ENCODE results near the gene TCTN3.
"Not testable (repeated sequence)": the region's sequence is repeated elsewhere in the genome, so short reads cannot be mapped to it uniquely, and the experiment has no call there.

The TCTN3 gene

GRCh38 chr10:95730233-95730632, 36.5 kb upstream of the TCTN3 start:
- ChIA-PET CTCF (interaction anchor here (0.7 to 2.5 kb wide), 9 partner anchors 10 to 287 kb away, joined by 3 to 10 read pairs (median 3); partner anchors contain the start of gene TCTN3), POLR2A (no interaction called here)
- TF ChIP-seq CTCF (IDR thresholded peaks at IDR 0.05; ENCODE audit: control extremely low read depth, extremely low read depth, low read depth, missing control alignments) = no peak
- DNase-seq (ENCODE audit: extremely low spot score) = no peak

GRCh38 chr10:95729323-95730055, 35.8 kb upstream of the TCTN3 start:
- ChIA-PET CTCF (interaction anchor here (0.7 to 2.1 kb wide), 5 partner anchors 13 to 112 kb away, joined by 3 to 7 read pairs (median 3); no protein-coding TSS in a partner anchor), POLR2A (no interaction called here)
- no peak for TF ChIP-seq CTCF (IDR thresholded peaks at IDR 0.05; ENCODE audit: control extremely low read depth, extremely low read depth, low read depth, missing control alignments)
- no peak for DNase-seq (ENCODE audit: extremely low spot score)

- TF ChIP-seq CTCF (IDR thresholded peaks at IDR 0.05; ENCODE audit: control extremely low read depth, extremely low read depth, low read depth, missing control alignments) = no peak
- CTCF ChIA-PET = interaction anchor here (0.6 to 3.0 kb wide), 6 partner anchors 9 to 110 kb away, joined by 3 to 15 read pairs (median 6); partner anchors contain the start of gene TCTN3
- DNase-seq (ENCODE audit: extremely low spot score) = no peak
- POLR2A ChIA-PET = no interaction called here
Observed at GRCh38 chr10:95728526-95728925, 34.8 kb upstream of the TCTN3 start.

- POLR2A ChIA-PET; CTCF ChIA-PET; DNase-seq (ENCODE audit: extremely low spot score): not testable (repeated sequence)
Observed at GRCh38 chr10:95722496-95722895, 28.8 kb upstream of the TCTN3 start.

GRCh38 chr10:95720745-95721144, 27.0 kb upstream of the TCTN3 start:
- DNase-seq (ENCODE audit: extremely low spot score); POLR2A ChIA-PET; CTCF ChIA-PET: not testable (repeated sequence)

GRCh38 chr10:95716866-95717265, 23.1 kb upstream of the TCTN3 start:
- DNase-seq (ENCODE audit: extremely low spot score) = no peak
- ChIA-PET CTCF (interaction anchor here (1.3 to 3.1 kb wide), 6 partner anchors 10 to 125 kb away, joined by 3 to 23 read pairs (median 7); partner anchors contain the start of gene TCTN3), POLR2A (interaction anchor here (0.6 kb wide), 1 partner anchor 317 kb away, joined by 6 read pairs; no protein-coding TSS in a partner anchor)
- TF ChIP-seq CTCF (IDR thresholded peaks at IDR 0.05; ENCODE audit: control extremely low read depth, extremely low read depth, low read depth, missing control alignments) = no peak

GRCh38 chr10:95716466-95716865, 22.7 kb upstream of the TCTN3 start:
- DNase-seq (ENCODE audit: extremely low spot score) = no peak
- CTCF ChIA-PET = interaction anchor here (1.3 to 3.1 kb wide), 6 partner anchors 9 to 125 kb away, joined by 3 to 23 read pairs (median 7); partner anchors contain the start of gene TCTN3
- POLR2A ChIA-PET = no interaction called here
- no peak for TF ChIP-seq CTCF (IDR thresholded peaks at IDR 0.05; ENCODE audit: control extremely low read depth, extremely low read depth, low read depth, missing control alignments)
